H1 (cell line): Measurements from ENCODE around the gene TSPAN16. TPM values are rescaled to one million over a fixed set of nuclear protein-coding genes. Genes with fewer than 3 reads are reported as not detected.

Source experiments
- CHD7 ChIP-seq: fragments of 300-600 bp; sonication (generic); IDR thresholded peaks from 2 replicates; pipeline ENCODE4 v1.7.1; 2012; ENCODE audit warnings: low read length, moderate library complexity, mild to moderate bottlenecking, inconsistent platforms; ENCODE audit not compliant: insufficient replicate concordance
- EP300 ChIP-seq, 2 experiments: IDR thresholded peaks; 1 replicate in 1 of 2; 2 replicates in 1 of 2; pipeline ENCODE4 v1.6.1; 2011 to 2012; ENCODE audit warnings: low read depth in 2 of 2, low read length in 2 of 2, mild to moderate bottlenecking in 2 of 2, borderline replicate concordance in 1 of 2, inconsistent platforms in 1 of 2, moderate library complexity in 1 of 2
- NANOG ChIP-seq: IDR thresholded peaks from 2 replicates; pipeline ENCODE4 v1.6.1; 2011; ENCODE audit warnings: low read length, low read depth, mild to moderate bottlenecking, inconsistent platforms; ENCODE audit not compliant: insufficient read depth, poor library complexity, severe bottlenecking
- RAD21 ChIP-seq, 2 experiments: IDR thresholded peaks in 1 of 2; conservative IDR thresholded peaks in 1 of 2; 2 replicates each; pipeline ENCODE4 v1.6.1; 2011; ENCODE audit warnings: low read depth in 2 of 2, low read length in 2 of 2, improper control_type of control experiment in 1 of 2, inconsistent platforms in 1 of 2, mild to moderate bottlenecking in 1 of 2, moderate library complexity in 1 of 2
- RNF2 ChIP-seq: fragments of 200-900, 300-1000 bp; sonication (generic); IDR thresholded peaks from 2 replicates; pipeline ENCODE4 v1.7.1; 2016; ENCODE audit warnings: borderline replicate concordance, low read depth, mild to moderate bottlenecking, antibody characterized with exemption, low read length; ENCODE audit not compliant: poor library complexity, severe bottlenecking; ENCODE audit errors: missing control alignments
- SAP30 ChIP-seq: fragments of 300-600 bp; sonication (generic); IDR thresholded peaks from 2 replicates; pipeline ENCODE4 v1.7.1; 2012; ENCODE audit warnings: low read length, moderate library complexity, mild to moderate bottlenecking, inconsistent platforms; ENCODE audit not compliant: insufficient read depth, insufficient replicate concordance
- SIX5 ChIP-seq: IDR thresholded peaks from 2 replicates; pipeline ENCODE4 v1.6.1; 2011; ENCODE audit warnings: mild to moderate bottlenecking, low read depth, low read length
- polyA plus RNA-seq, 7 experiments: library from polyadenylated mRNA; depleted of rRNA in 3 of 7; stranded (reverse) in 5 of 7; unstranded in 2 of 7; fragments of >200 nt in 5 of 7; fragments of 200-250 nt in 2 of 7; gene quantifications; 1 replicate in 5 of 7; 2 replicates in 1 of 7; 4 replicates in 1 of 7; pipeline versions ENCODE4 v1.2.1 to v1.2.3, GENCODE V29; 2011 to 2013; ENCODE audit warnings: missing spikeins in 2 of 7, mixed read lengths in 2 of 7
- total RNA-seq: library from RNA; stranded (reverse); fragmentation: NEBNext Ultra II Directional; extraction: Animal tissue kit (Norgen Biotek cat#: 25700); gene quantifications from 2 replicates; pipeline ENCODE4 v1.2.1, GENCODE V29; 2021
- TF ChIP-seq, protein P1 (sequence below): IDR thresholded peaks from 2 replicates; pipeline ENCODE4 v1.6.1; 2012; ENCODE audit warnings: inconsistent platforms

TSPAN16 gene
- total and polyA plus RNA-seq, 2 of the 8 experiments (the other 6 are each of a cell fraction or from before 2014, with no cell fraction given) = not detected

DNA sequence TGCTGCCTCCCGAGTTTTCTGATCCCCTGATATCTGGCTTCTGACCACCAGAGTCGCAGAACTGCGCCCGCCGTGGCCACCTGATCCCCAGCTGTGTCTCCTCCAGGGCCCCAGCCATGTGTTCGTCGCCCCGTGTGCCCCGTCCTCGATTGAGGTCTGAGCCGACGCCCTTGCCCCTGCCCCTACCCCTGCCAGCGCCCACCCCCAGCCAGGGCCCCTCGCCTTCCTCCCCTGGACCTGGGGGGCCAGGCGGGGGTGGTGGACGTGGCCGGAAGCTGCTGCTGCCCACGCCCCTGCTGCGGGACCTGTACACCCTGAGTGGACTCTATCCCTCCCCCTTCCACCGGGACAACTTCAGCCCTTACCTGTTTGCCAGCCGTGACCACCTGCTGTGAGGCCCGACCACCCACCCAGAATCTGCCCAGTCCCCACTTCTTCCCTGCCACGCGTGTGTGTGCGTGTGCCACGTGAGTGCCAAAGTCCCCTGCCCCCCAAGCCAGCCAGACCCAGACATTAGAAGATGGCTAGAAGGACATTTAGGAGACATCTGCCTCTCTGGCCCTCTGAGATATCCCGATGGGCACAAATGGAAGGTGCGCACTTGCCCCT lies 68.4 kb downstream of the TSPAN16 start (continued):
- no peak for TF ChIP-seq CHD7
- TF ChIP-seq, protein P1, sequence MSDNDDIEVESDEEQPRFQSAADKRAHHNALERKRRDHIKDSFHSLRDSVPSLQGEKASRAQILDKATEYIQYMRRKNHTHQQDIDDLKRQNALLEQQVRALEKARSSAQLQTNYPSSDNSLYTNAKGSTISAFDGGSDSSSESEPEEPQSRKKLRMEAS = no peak
- no peak for TF ChIP-seq SIX5
- TF ChIP-seq SAP30 = no peak
- TF ChIP-seq RAD21 (IDR thresholded peaks at IDR 0.05 in 1 of 2, conservative IDR thresholded peaks at IDR 0.05 in 1 of 2; ENCODE audit: low read depth in 2 of 2, low read length in 2 of 2) = no peak
- no peak for TF ChIP-seq EP300 (IDR thresholded peaks at IDR 0.05; ENCODE audit: borderline replicate concordance in 1 of 2, low read depth in 2 of 2, low read length in 2 of 2)
- TF ChIP-seq RNF2 = no peak
- TF ChIP-seq NANOG = no peak
